Measurements from ENCODE around the gene BACE2. TPM values are rescaled to one million over a fixed set of nuclear protein-coding genes. Genes with fewer than 3 reads are reported as not detected.
A peak's percentile ranks its signal among the peaks of the same experiment; 100 is the strongest.

BACE2 gene
- total RNA-seq, 3 donors from 2014 or later (not counting 1 experiment from before 2014, with no cell fraction given) = 0.12 to 10.3 (median 0.29) TPM

- H3K27me3 Mint-ChIP-seq (ENCODE audit: low read depth in 2 of 2) = peaks cover 0 to 12% of the 10 kb centered on the region in 2 donors
- no peaks in the 10 kb centered on the region for H3K36me3 Mint-ChIP-seq
- no peaks in the 10 kb centered on the region for H3K4me1 ChIP-seq (ENCODE audit: control insufficient read depth, insufficient read depth, low read length)
- intact Hi-C loops (cut with micrococcal nuclease) = no loop called here
- no peak for TF ChIP-seq CTCF (IDR thresholded peaks at IDR 0.05)
- H3K4me3 Mint-ChIP-seq = no peak overlapping the region
- H3K9me3 ChIP-seq (ENCODE audit: control insufficient read depth, insufficient read depth, low read length) = no peaks in the 10 kb centered on the region
- WGBS (ENCODE audit: insufficient coverage) = 93% methylated on average over 5 of the region's 5 CpGs
- H3K27ac ChIP-seq (ENCODE audit: low read length) = no peak overlapping the region
- H3K9me3 Mint-ChIP-seq = no peaks in the 10 kb centered on the region
- DNase-seq = no peak
- H3K4me1 Mint-ChIP-seq = no peaks in the 10 kb centered on the region
- no peak overlapping the region for H3K4me3 ChIP-seq (ENCODE audit: low read length)
- no peaks in the 10 kb centered on the region for H3K36me3 ChIP-seq (ENCODE audit: control insufficient read depth, insufficient read depth, low read length)
- H3K27me3 ChIP-seq (ENCODE audit: control insufficient read depth, insufficient read depth, low read length) = no peaks in the 10 kb centered on the region
- no peak overlapping the region for H3K27ac Mint-ChIP-seq
- no peak for ATAC-seq
These were observed 33.4 kb downstream of the BACE2 start for GRCh38 chr21:41201385-41201784.

DNA sequence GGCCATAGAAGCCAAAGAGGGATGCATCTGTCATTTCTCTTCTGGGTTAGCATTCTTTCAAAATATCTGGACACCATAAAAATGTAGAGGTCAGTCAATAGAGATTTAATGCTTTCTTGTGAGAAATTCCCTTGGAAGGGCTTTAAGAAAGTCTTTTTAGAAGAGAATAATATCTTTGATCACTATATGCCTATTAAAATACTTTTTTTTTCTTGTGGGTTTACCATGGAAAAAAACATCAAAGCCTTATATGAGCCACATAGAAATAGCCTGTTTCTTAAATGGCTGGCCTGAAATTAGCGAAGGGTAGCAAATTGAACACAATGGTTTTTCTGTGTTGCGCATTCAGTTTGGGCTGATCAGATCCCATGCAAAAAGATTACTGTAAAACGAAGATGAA, 36.8 kb downstream of the BACE2 start:
- intact Hi-C loops (cut with micrococcal nuclease) = no loop called here
- no peak overlapping the region for H3K27ac ChIP-seq (ENCODE audit: low read length)
- ATAC-seq = no peak
- peaks cover 16% of the 10 kb centered on the region for H3K4me1 ChIP-seq (ENCODE audit: control insufficient read depth, insufficient read depth, low read length)
- no peak for DNase-seq
- H3K4me1 Mint-ChIP-seq = no peaks in the 10 kb centered on the region
- H3K4me3 Mint-ChIP-seq = no peak overlapping the region
- H3K27me3 Mint-ChIP-seq (ENCODE audit: low read depth in 2 of 2) = peaks cover 0 to 12% of the 10 kb centered on the region in 2 donors
- H3K27me3 ChIP-seq (ENCODE audit: control insufficient read depth, insufficient read depth, low read length) = no peaks in the 10 kb centered on the region
- H3K9me3 Mint-ChIP-seq = no peaks in the 10 kb centered on the region
- WGBS (ENCODE audit: insufficient coverage) = 96% methylated on average over 3 of the region's 3 CpGs
- H3K36me3 ChIP-seq (ENCODE audit: control insufficient read depth, insufficient read depth, low read length) = no peaks in the 10 kb centered on the region
- no peak overlapping the region for H3K4me3 ChIP-seq (ENCODE audit: low read length)
- H3K27ac Mint-ChIP-seq = no peak overlapping the region
- no peaks in the 10 kb centered on the region for H3K9me3 ChIP-seq (ENCODE audit: control insufficient read depth, insufficient read depth, low read length)
- TF ChIP-seq CTCF (IDR thresholded peaks at IDR 0.05) = no peak
- no peaks in the 10 kb centered on the region for H3K36me3 Mint-ChIP-seq

DNA sequence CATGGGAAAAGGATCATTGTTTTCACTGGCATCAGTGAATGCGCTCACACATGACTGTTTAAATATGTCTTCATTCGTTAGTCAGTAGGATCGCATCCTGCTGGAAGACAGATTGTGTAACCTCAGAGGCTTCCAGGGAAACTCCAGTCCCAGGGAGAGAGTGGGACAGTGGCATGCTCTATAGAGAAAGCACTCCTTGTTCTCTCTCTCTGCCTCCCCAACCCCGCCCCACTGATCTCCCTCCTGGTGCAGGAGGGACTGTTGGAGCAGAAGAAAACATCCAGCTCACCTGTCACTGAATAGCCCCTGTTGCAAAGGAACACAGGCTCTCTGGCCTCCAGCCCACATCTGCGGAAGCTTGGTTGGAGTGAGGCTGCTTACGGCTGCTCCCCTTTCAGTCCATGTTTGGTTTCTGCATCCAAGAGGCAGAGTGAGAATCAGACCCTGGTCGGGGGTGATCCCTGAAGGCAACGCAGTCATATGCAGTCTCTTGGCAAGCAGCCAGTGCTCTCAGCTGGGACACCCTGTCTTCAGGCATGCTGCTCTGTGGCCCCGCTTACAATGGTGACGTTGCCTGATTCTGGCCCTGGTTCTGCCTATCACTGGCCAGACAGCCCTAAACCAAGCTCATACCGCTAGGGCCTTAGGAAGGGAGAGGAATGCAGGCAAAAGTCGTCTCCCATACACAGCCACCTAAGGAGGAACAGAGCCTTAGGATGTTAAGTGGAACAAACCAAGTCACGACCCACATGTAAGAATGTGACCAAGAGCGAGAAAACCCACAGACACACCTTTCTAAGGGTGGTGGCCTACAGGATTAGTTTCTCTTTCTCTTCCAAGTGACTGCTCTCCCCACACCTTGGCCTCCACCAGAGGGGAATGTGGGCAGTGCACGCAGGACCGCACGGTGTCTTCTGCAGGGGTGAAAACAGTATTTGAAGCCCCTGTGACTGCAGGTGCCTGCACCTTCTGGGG, 39.7 kb downstream of the BACE2 start:
- Mint-ChIP-seq H3K36me3 (no peaks in the 10 kb centered on the region), H3K9me3 (no peaks in the 10 kb centered on the region), H3K4me1 (no peaks in the 10 kb centered on the region), H3K27ac (no peak overlapping the region), H3K4me3 (no peak overlapping the region), H3K27me3 (ENCODE audit: low read depth in 2 of 2) (peaks cover 0 to 9% of the 10 kb centered on the region in 2 donors)
- intact Hi-C loops (cut with micrococcal nuclease) = no loop called here
- no peaks in the 10 kb centered on the region for H3K27me3 ChIP-seq (ENCODE audit: control insufficient read depth, insufficient read depth, low read length)
- no peak overlapping the region for H3K27ac ChIP-seq (ENCODE audit: low read length)
- H3K4me1 ChIP-seq (ENCODE audit: control insufficient read depth, insufficient read depth, low read length) = peaks cover 16% of the 10 kb centered on the region
- no peaks in the 10 kb centered on the region for H3K9me3 ChIP-seq (ENCODE audit: control insufficient read depth, insufficient read depth, low read length)
- DNase-seq = peak in 1 of 2 donors; percentile 6
- H3K36me3 ChIP-seq (ENCODE audit: control insufficient read depth, insufficient read depth, low read length) = no peaks in the 10 kb centered on the region
- no peak for ATAC-seq
- WGBS (ENCODE audit: insufficient coverage) = 80% methylated on average over 14 of the region's 17 CpGs
- no peak overlapping the region for H3K4me3 ChIP-seq (ENCODE audit: low read length)
- no peak for TF ChIP-seq CTCF (IDR thresholded peaks at IDR 0.05)

Measured in natural killer cell (primary cell).